SU-DHL-6 (cell line): ENCODE data around the gene LUC7L2.

Source experiments
- H2AFZ ChIP-seq: fragments of 200-600 bp; sonication (generic); 2 replicates; pipeline ENCODE4 v1.6.1; 2014; ENCODE audit warnings: low read depth, mild to moderate bottlenecking, moderate library complexity, mixed read lengths, antibody characterized with exemption, low read length; ENCODE audit not compliant: severe bottlenecking
- H3F3A ChIP-seq: fragments of 200-600 bp; shearing (Covaris generic); 2 replicates; pipeline ENCODE4 v1.6.0; 2016; ENCODE audit warnings: antibody characterized with exemption, mild to moderate bottlenecking; ENCODE audit not compliant: insufficient read depth
- H3K27ac ChIP-seq: fragments of 200-600 bp; sonication (generic); 2 replicates; pipeline ENCODE4 v1.5.1; 2016; ENCODE audit warnings: low read depth, mild to moderate bottlenecking, low read length, moderate library complexity, mixed read lengths
- H3K27me3 ChIP-seq: fragments of 200-600 bp; sonication (generic), shearing (Covaris generic); 2 replicates; pipeline ENCODE4 v1.6.0; 2014; ENCODE audit warnings: mild to moderate bottlenecking, low read length
- H3K36me3 ChIP-seq: fragments of 200-600 bp; sonication (generic); 2 replicates; pipeline ENCODE4 v1.6.1; 2014; ENCODE audit warnings: mild to moderate bottlenecking, low read length, mixed read lengths
- H3K4me2 ChIP-seq: fragments of 300-600, 200-600 bp; shearing (Covaris generic), sonication (generic); 2 replicates; pipeline ENCODE4 v1.6.0; 2014; ENCODE audit warnings: low read length, low read depth, mild to moderate bottlenecking; ENCODE audit not compliant: poor library complexity, severe bottlenecking
- H3K4me3 ChIP-seq: fragments of 200-600 bp; sonication (generic); 2 replicates; pipeline ENCODE4 v1.5.1; 2014; ENCODE audit warnings: antibody characterized with exemption, low read length, mild to moderate bottlenecking, mixed read lengths; ENCODE audit not compliant: insufficient read depth, poor library complexity, severe bottlenecking
- H3K79me2 ChIP-seq: fragments of 200-600 bp; sonication (generic); 2 replicates; pipeline ENCODE4 v1.6.1; 2014; ENCODE audit warnings: mild to moderate bottlenecking, low read length, moderate library complexity; ENCODE audit not compliant: insufficient read depth
- H3K9ac ChIP-seq: fragments of 200-600 bp; sonication (generic); 2 replicates; pipeline ENCODE4 v1.7.0; 2014; ENCODE audit warnings: mild to moderate bottlenecking, low read length
- H3K9me2 ChIP-seq: fragments of 200-600 bp; sonication (generic); replicated peaks from 2 replicates; pipeline ENCODE4 v1.6.1; 2014; ENCODE audit warnings: low read length; ENCODE audit not compliant: insufficient read depth
- H3K9me3 ChIP-seq: fragments of 200-600 bp; sonication (generic); 2 replicates; pipeline ENCODE4 v1.6.1; 2014; ENCODE audit warnings: low read length, mixed read lengths; ENCODE audit not compliant: insufficient read depth
- H4K20me1 ChIP-seq: fragments of 200-600 bp; sonication (generic); 2 replicates; pipeline ENCODE4 v1.6.1; 2014; ENCODE audit warnings: low read depth, mild to moderate bottlenecking, antibody characterized with exemption, low read length, moderate library complexity, mixed read lengths
- EZH2phosphoT487 ChIP-seq: fragments of 200-600 bp; sonication (generic), shearing (Covaris generic); conservative IDR thresholded peaks from 2 replicates; pipeline ENCODE4 v1.6.1; 2018; ENCODE audit warnings: mild to moderate bottlenecking, antibody characterized with exemption, low read length, moderate library complexity, mixed read lengths
- TF ChIP-seq, protein P1 (sequence below): fragments of 200-600 bp; sonication (generic); IDR thresholded peaks from one replicate; pipeline ENCODE4 v1.5.1; 2017; ENCODE audit warnings: antibody characterized with exemption, mild to moderate bottlenecking, low read length, moderate library complexity; ENCODE audit not compliant: insufficient read depth, poor library complexity, severe bottlenecking

Gene LUC7L2

DNA sequence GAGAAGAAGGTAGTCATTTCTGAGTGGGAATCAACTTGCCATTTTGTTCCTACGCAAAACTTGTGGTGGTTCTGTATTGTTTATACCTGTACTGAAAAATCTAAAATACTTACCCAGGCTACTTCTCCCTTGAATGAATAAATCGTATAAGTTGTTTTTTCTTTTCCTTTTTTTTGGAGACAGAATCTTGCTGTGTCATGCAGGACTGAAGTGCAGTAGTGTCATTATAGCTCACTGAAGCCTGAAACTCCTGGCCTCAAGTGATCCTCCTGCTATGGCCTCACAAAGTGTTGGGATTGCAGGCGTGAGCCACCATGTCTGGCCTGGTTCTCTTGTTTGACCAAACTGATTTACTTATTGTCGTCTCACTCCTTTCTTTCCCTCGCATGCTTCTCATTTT is 27.9 kb downstream of the LUC7L2 start:
- Histone ChIP-seq H3F3A (no peaks in the 10 kb centered on the region), H3K79me2 (peaks cover 84% of the 10 kb centered on the region), H3K36me3 (peaks cover 47% of the 10 kb centered on the region), H2AFZ (no peak overlapping the region), H4K20me1 (peaks cover 29% of the 10 kb centered on the region), H3K9me3 (no peaks in the 10 kb centered on the region), H3K27me3 (no peaks in the 10 kb centered on the region), H3K4me3 (no peak overlapping the region), H3K9me2 (no peaks in the 10 kb centered on the region), H3K4me2 (no peak overlapping the region), H3K27ac (no peak overlapping the region), H3K9ac (no peak overlapping the region)
- no peak for TF ChIP-seq EZH2phosphoT487
- TF ChIP-seq, protein P1, sequence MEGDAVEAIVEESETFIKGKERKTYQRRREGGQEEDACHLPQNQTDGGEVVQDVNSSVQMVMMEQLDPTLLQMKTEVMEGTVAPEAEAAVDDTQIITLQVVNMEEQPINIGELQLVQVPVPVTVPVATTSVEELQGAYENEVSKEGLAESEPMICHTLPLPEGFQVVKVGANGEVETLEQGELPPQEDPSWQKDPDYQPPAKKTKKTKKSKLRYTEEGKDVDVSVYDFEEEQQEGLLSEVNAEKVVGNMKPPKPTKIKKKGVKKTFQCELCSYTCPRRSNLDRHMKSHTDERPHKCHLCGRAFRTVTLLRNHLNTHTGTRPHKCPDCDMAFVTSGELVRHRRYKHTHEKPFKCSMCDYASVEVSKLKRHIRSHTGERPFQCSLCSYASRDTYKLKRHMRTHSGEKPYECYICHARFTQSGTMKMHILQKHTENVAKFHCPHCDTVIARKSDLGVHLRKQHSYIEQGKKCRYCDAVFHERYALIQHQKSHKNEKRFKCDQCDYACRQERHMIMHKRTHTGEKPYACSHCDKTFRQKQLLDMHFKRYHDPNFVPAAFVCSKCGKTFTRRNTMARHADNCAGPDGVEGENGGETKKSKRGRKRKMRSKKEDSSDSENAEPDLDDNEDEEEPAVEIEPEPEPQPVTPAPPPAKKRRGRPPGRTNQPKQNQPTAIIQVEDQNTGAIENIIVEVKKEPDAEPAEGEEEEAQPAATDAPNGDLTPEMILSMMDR, result no peak

DNA sequence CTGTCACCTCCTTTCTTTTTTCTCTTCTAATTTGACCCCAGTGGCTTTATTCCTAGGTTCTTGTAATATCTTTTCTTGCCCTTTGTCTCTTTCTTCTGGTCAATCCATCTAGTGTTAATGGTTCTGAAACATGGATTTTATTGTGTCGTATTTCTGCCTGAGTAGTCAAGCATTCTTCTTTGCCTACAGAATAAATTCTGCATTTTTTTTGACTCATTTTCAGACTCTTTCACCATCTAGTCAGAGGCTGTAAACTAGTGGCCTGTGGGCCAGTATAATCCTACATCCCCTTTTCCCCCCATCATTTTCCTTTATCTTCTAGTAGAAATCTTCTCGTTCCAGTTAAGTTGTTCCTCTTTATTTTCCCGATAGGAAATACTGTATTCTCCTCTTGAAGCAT is 29.4 kb downstream of the LUC7L2 start:
- Histone ChIP-seq H4K20me1 (peaks cover 28% of the 10 kb centered on the region), H3K36me3 (peaks cover 45% of the 10 kb centered on the region), H2AFZ (no peak overlapping the region), H3K27ac (no peak overlapping the region), H3K4me2 (no peak overlapping the region), H3K4me3 (no peak overlapping the region), H3K9me3 (no peaks in the 10 kb centered on the region), H3K9ac (no peak overlapping the region), H3K9me2 (no peaks in the 10 kb centered on the region), H3K27me3 (no peaks in the 10 kb centered on the region), H3F3A (no peaks in the 10 kb centered on the region), H3K79me2 (peaks cover 86% of the 10 kb centered on the region)
- TF ChIP-seq, protein P1, result no peak
- TF ChIP-seq EZH2phosphoT487, result no peak

DNA sequence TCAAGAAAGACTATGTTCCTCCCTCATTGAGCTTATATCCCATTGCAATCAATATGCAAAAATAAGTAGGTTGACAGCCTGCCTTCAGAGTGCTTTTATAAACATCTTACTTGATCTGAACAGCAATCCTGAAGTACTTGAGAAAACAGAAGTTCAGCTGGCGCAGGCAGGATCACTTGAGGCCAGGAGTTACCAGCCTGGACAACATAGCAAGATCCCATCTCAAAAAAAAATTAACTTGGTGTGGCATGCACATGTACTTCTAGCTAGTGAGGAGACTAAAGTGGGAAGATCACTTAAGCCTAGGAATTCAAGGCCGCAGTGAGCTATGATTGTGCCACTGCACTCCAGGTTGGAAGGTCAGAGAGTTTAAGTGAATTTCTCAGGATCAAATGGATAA is 30.1 kb downstream of the LUC7L2 start:
- peaks cover 87% of the 10 kb centered on the region for H3K79me2 ChIP-seq

More for the DNA sequence above, 30.1 kb downstream of the LUC7L2 start:
- Histone ChIP-seq H3K4me3 (no peak overlapping the region), H3K36me3 (peaks cover 43% of the 10 kb centered on the region), H3F3A (no peaks in the 10 kb centered on the region), H3K4me2 (no peak overlapping the region), H4K20me1 (peaks cover 23% of the 10 kb centered on the region), H2AFZ (no peak overlapping the region), H3K9me2 (no peaks in the 10 kb centered on the region), H3K9me3 (no peaks in the 10 kb centered on the region), H3K27ac (no peak overlapping the region), H3K9ac (no peak overlapping the region), H3K27me3 (no peaks in the 10 kb centered on the region)
- TF ChIP-seq, protein P1, result no peak
- no peak for TF ChIP-seq EZH2phosphoT487
